NCI-H2196 treated with DMSO at 0.1 percent for 48 hours (cell line): Measurements from ENCODE around the gene LRRC51.
"Not testable (repeated sequence)": the region's sequence is repeated elsewhere in the genome, so short reads cannot be mapped to it uniquely, and the experiment has no call there.

Experiments
- DNase-seq: peaks from one replicate; lab custom pipeline; 2025; ENCODE audit not compliant: unreplicated experiment; lab: John Stamatoyannopoulos, UW

LRRC51 gene

GRCh38 chr11:72103754-72104167, 23.1 kb downstream of the LRRC51 start:
- DNase-seq = no peak

DNA sequence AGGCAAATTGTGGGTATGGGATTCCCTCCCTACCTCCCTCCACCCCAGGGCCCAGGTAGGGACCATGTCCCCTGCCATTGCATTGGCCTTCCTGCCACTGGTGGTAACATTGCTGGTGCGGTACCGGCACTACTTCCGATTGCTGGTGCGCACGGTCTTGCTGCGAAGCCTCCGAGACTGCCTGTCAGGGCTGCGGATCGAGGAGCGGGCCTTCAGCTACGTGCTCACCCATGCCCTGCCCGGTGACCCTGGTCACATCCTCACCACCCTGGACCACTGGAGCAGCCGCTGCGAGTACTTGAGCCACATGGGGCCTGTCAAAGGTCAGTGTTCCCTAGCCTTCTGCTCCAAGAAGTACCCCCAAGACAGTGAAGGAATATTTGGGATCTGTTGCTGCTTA, 25.2 kb downstream of the LRRC51 start, which contains the start of gene TOMT:
TSS of gene TOMT (plus strand) at position 37 of the 400 bp plus-strand sequence. CDS start at position 65, 28 bp downstream.
- no peak for DNase-seq

- no peak for DNase-seq
Observed at GRCh38 chr11:72111300-72112142, 30.9 kb downstream of the LRRC51 start.

GRCh38 chr11:72112143-72112977, 31.7 kb downstream of the LRRC51 start, which contains the start of gene ANAPC15:
Gene ANAPC15, minus strand, starts transcription at chr11:72112695. Its CDS starts 1,419 bp downstream, at chr11:72111276.
- DNase-seq = peak; percentile 99

GRCh38 chr11:72112978-72113808, 32.5 kb downstream of the LRRC51 start:
- no peak for DNase-seq

DNA sequence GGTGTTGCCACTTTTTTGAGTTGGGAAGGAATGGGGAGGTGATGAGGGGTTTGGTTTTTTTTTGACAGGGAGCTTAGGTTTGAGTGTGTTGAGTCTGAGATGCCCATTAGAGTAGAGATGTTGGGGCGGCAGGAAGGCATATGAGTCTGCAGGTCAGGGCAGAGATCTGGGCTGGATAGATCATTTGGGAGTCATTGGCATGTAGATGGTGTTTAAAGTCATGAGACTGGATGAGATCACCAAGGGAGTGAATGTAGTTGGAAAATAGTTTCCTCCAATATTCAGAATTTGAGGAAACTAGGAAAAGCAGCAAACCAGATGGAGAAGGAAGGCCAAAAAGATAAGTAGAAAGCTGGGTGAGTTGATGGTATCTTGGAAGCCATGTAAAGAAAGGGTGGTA, 33.9 kb downstream of the LRRC51 start:
- DNase-seq = no peak

GRCh38 chr11:72116019-72116755, 35.5 kb downstream of the LRRC51 start:
- DNase-seq = no peak

DNA sequence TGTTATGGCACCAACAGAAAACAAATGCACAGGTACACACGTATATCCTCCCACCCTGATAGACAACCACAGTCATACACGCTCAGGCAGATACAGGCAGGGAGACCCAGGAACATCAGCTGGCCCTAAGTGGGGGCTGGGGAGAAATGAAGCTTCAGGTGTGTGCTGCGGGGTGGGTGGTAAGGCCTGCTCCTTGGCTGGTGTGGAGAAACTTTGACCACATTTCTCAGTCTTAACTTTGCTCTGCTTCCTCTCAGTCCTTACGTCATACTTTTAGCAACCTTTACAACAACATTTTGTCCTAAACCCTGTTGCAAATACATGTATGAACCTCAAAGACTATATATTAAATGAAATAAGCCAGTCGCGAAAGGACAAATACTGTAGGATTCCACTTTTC, 38.5 kb downstream of the LRRC51 start:
- no peak for DNase-seq

DNA sequence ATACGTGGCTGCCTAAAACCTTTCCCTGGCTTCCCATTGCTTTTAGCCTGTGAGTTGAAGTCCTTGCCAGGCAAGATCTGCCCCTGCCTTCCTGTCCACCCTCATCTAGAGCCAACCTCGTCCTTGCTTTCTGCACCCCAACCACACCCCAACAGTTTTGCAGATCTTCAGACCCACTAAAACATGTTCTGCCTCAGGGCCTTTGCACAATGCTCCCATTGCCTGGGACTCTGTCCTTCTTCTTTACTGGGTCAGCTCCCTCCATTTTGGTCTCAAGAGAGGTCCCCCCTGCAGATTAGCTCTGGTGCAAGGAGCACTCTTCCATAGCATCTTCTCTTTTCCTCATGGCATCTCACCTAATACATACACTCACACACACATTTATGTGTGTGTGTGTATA, 40.3 kb downstream of the LRRC51 start:
- DNase-seq = no peak

DNA sequence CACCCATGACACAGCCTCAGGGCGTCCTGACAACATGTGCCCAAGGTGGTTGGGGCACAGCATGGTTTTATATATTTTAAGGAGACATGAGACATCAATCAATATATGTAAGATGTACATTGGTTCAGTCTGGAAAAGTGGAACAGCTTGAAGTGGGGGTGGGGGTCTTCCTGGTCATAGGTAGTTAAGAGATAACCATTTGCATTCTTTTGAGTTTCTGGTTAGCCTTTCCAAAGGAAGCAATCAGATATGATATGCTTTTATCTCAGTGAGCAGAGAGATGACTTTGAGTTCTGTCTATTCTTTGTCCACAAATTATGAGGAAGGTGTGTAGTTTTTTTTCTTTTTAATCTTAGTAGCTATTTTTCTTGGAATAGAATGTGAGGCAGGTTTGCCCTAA, 42.0 kb downstream of the LRRC51 start:
- no peak for DNase-seq

GRCh38 chr11:72123117-72123653, 42.5 kb downstream of the LRRC51 start:
- no peak for DNase-seq

DNA sequence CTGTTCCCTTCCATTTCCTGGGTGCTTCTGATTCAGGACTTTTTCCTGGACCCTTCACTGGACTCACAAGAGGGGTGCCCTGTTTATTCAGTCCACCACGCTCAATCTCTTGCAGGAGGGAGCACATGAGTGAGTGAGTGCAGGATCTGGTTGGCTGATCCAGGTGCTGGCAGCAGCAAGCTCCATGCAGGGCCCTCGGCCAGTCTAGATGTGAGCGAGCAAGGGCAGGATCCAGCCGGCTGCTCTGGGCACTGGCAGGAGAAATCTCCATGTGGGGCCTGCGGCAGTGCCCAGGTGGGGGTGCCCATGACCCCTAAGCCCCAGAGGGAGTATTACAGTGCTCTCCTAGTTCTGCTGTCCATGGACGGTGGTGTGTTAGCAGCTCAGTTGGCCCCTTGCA, 43.4 kb downstream of the LRRC51 start:
- no peak for DNase-seq

DNA sequence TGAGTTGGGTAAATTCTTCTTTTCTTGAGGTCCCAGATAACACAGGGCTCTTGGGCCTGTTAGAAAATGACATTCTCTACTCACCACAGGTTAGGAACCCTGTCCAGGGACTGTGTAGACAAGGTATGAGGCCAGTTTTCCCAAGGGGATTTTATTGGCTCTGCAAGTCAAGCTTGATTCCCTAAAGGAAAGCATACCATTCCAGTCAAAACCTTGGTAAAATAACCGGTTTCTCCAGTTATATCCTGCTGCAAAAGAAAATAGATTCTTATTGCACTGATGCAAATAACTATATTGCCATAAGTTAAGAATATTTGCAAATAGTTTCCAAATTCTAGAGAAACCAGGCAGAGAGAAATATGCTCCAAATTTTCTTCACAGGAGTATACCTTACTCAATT, 45.3 kb downstream of the LRRC51 start:
- DNase-seq = no peak

DNA sequence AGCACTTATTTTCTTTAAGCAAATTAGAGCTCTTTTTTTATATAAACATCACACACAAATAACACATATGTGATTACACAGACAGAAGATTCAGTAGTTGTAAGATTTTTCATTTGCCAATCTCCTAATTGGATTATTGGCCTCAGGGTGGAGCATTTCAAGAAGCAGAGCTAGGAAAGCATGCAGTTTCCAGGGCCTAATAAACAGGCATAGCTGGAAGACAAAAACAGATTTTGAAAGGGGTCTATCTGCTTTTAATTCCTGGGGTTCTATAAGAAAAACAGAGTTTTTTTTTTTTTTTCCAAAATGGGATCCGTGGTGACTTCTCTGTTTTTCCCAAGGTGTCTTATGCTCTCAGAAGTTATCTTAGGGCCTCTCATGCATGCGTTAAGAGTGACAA, 47.3 kb downstream of the LRRC51 start:
- DNase-seq = no peak

- no peak for DNase-seq
Observed at GRCh38 chr11:72129381-72129780, 48.7 kb downstream of the LRRC51 start.

GRCh38 chr11:72132646-72133045, 52.0 kb downstream of the LRRC51 start:
- no peak for DNase-seq

DNA sequence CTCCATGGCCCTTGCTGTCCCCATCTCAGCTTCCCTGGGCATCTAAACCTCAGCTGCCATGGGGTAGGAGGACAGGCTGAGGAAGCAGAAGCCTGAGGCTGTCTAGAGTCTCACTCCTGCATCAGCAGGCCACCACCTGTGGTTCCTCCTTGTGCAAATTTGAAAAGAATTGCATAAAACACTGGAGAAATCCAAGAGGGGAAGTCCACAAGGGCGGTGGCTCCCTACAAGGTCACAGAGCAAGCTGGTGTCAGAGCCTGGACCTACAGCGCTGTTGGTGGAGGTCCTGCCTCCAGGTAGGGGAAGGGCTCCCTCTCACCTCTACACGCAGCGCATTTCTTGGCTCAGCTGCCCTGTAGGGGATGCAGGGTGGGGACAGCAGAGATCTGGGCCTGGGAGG, 54.8 kb downstream of the LRRC51 start, which contains the start of gene FOLR3:
TSS of gene FOLR3 (plus strand) at position 253 of the 400 bp plus-strand sequence. CDS start 228 bp downstream, outside the sequence.
- not testable (repeated sequence) for DNase-seq

DNA sequence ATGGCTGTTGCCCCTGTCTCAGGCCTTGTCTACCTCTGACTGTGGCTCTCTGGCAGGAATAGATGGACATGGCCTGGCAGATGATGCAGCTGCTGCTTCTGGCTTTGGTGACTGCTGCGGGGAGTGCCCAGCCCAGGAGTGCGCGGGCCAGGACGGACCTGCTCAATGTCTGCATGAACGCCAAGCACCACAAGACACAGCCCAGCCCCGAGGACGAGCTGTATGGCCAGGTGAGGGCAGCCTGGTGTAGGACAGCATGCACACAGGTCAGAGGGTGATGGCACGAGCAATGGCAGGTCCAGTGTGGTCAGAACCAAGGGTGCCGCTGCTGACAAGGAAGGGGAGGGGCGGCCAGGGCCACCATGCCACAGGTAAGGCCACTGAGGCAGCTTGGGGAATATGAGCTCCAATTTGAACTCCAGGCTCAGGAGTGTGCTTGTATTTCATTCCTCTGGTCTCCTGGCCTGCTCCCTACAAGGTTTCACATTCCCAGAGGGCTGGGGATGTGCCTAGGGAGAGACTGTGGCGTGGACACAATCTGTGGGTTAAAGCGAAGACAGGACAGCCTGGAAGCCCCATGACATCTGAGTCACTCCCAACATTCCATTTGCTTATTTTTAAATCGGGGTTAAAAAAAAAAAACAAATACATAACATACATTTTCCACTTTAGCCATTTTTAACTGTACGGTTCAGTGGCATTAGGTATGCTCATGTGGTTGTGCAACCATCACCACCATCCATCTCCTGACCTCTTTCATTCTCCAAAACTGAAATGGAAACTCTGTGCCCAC, 55.4 kb downstream of the LRRC51 start:
- no peak for DNase-seq

DNA sequence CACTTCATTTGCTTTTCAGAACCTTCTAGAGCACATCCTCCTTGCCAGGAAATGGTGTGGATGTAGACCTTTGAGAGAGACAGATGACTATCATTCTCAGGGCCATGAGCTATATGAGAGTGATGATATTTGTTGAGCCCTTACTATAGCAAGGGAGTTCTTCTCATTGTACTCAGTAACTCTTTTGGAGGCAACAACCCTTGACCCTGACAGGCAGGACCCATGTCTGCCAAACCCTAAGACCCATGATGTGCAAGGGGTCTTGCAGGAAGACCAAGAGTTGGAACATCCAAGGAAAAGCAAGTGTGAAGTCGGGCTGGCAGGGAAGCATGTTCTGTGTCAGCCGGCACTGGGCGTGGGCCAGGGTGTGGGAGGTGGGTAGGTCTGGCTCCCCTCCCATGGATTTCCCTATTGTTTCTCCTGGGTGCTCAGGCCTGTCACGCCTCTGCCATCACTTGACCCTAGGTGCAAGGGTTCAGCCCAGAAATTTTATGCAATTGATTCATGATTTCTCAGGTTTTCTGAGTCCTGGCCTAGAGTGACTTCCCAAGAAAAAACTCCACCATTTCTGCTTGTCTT, 56.1 kb downstream of the LRRC51 start:
- DNase-seq = no peak
